SK-N-SH (cell line): ENCODE measurements around the gene ATP11A. TPM values are rescaled to one million over a fixed set of nuclear protein-coding genes. Genes with fewer than 3 reads are reported as not detected.

Experiments
- CTCF ChIA-PET: fragments of 300-600, 350-600 bp; formaldehyde crosslinking; extraction: SDS; loops from one replicate; lab custom pipeline; 2021; lab: Yijun Ruan, JAX
- POLR2A ChIA-PET: fragments of 350-600 bp; sonication (Branson Sonifier 250); formaldehyde crosslinking; extraction: SDS; loops from one replicate; lab custom pipeline; 2020; ENCODE audit warnings: antibody characterized with exemption, inconsistent platforms; lab: Yijun Ruan, JAX
- DNase-seq: peaks from one replicate; pipeline ENCODE4 v3.0.0; 2012
- H2AFZ ChIP-seq: fragments of 200-600 bp; sonication (generic); 2 replicates; pipeline ENCODE4 v1.8.1; 2016; ENCODE audit warnings: antibody characterized with exemption, mild to moderate bottlenecking, low read depth
- H3F3A ChIP-seq: fragments of 200-600 bp; sonication (generic); replicated peaks from 2 replicates; pipeline ENCODE3; 2016; ENCODE audit warnings: antibody characterized with exemption, mild to moderate bottlenecking; ENCODE audit not compliant: insufficient read depth
- H3K27ac ChIP-seq, 2 experiments: fragments of 200-500 bp in 1 of 2; fragments of 200-600 bp in 1 of 2; sonication (Bioruptor generic) in 1 of 2; sonication (generic), shearing (Covaris generic) in 1 of 2; 2 replicates each; pipeline versions ENCODE4 v1.5.1 to v1.6.1; 2014 to 2016; ENCODE audit warnings: low read depth in 2 of 2, inconsistent platforms in 1 of 2, low read length in 1 of 2, mild to moderate bottlenecking in 1 of 2, mixed read lengths in 1 of 2
- H3K27me3 ChIP-seq: fragments of 200-600 bp; sonication (generic), shearing (Covaris generic); 2 replicates; pipeline ENCODE4 v1.6.1; 2016; ENCODE audit warnings: mixed run types; ENCODE audit not compliant: insufficient read depth
- H3K36me3 ChIP-seq, 2 experiments: fragments of 200-500 bp in 1 of 2; fragments of 200-600 bp in 1 of 2; sonication (Bioruptor generic) in 1 of 2; sonication (generic) in 1 of 2; replicated peaks in 1 of 2; 2 replicates each; pipeline versions ENCODE3 to v1.5.1; 2014 to 2016; ENCODE audit warnings: low read length in 1 of 2, mild to moderate bottlenecking in 1 of 2; ENCODE audit not compliant: insufficient read depth in 2 of 2, control insufficient read depth in 1 of 2
- H3K4me1 ChIP-seq, 2 experiments: fragments of 200-500 bp in 1 of 2; fragments of 200-600 bp in 1 of 2; sonication (Bioruptor generic) in 1 of 2; sonication (generic), shearing (Covaris generic) in 1 of 2; 2 replicates each; pipeline versions ENCODE4 v1.5.1 to v1.6.1; 2014 to 2016; ENCODE audit warnings: low read depth in 1 of 2, low read length in 1 of 2, mixed run types in 1 of 2; ENCODE audit not compliant: insufficient read depth in 2 of 2, control insufficient read depth in 1 of 2
- H3K4me2 ChIP-seq: fragments of 200-600 bp; sonication (generic), shearing (Covaris generic); 2 replicates; pipeline ENCODE4 v1.6.1; 2017; ENCODE audit warnings: mixed run types
- H3K4me3 ChIP-seq, 2 experiments: fragments of 200-500 bp in 1 of 2; fragments of 200-600 bp in 1 of 2; sonication (Bioruptor generic) in 1 of 2; sonication (generic), shearing (Covaris generic) in 1 of 2; 2 replicates each; pipeline versions ENCODE4 v1.5.1 to v1.8.1; 2014 to 2016; ENCODE audit warnings: low read depth in 2 of 2, inconsistent platforms in 1 of 2, low read length in 1 of 2, mild to moderate bottlenecking in 1 of 2, mixed read lengths in 1 of 2, moderate library complexity in 1 of 2
- H3K79me2 ChIP-seq: fragments of 200-600 bp; sonication (generic); 2 replicates; pipeline ENCODE4 v1.8.1; 2017; ENCODE audit warnings: mild to moderate bottlenecking; ENCODE audit not compliant: insufficient read depth
- H3K9ac ChIP-seq: fragments of 200-600 bp; sonication (generic); 2 replicates; pipeline ENCODE4 v1.6.1; 2017; ENCODE audit warnings: mixed run types
- H3K9me2 ChIP-seq: fragments of 200-600 bp; sonication (generic); 2 replicates; pipeline ENCODE4 v1.6.1; 2017; ENCODE audit warnings: mixed run types
- H3K9me3 ChIP-seq: fragments of 200-600 bp; sonication (generic); 2 replicates; pipeline ENCODE4 v1.6.1; 2017; ENCODE audit warnings: mixed run types, mild to moderate bottlenecking, moderate library complexity
- H4K20me1 ChIP-seq: fragments of 200-600 bp; sonication (generic); 2 replicates; pipeline ENCODE4 v1.6.1; 2017; ENCODE audit warnings: mild to moderate bottlenecking, mixed run types; ENCODE audit not compliant: insufficient read depth
- CHD2 ChIP-seq: fragments of 150-350 bp; IDR thresholded peaks from 2 replicates; pipeline ENCODE4 v1.6.1; 2018; ENCODE audit warnings: low read length; ENCODE audit not compliant: partially characterized antibody
- CTCF ChIP-seq: fragments of 200-600 bp; sonication (generic); IDR thresholded peaks from 2 replicates; pipeline ENCODE4 v1.6.1; 2017; ENCODE audit warnings: antibody characterized with exemption, mild to moderate bottlenecking, moderate library complexity
- ELF1 ChIP-seq: IDR thresholded peaks from 2 replicates; pipeline ENCODE4 v1.4.0; 2012
- FOSL2 ChIP-seq: IDR thresholded peaks from 2 replicates; pipeline ENCODE4 v1.4.0; 2012; ENCODE audit warnings: low read depth, mild to moderate bottlenecking, moderate library complexity, borderline replicate concordance
- FOXJ3 ChIP-seq: sonication (generic); formaldehyde crosslinking; IDR thresholded peaks from 2 replicates; pipeline ENCODE4 v1.5.1; 2020; ENCODE audit warnings: mild to moderate bottlenecking, missing genetic modification reagents
- GATA2 ChIP-seq: sonication (generic); formaldehyde crosslinking; IDR thresholded peaks from 2 replicates; pipeline ENCODE4 v1.5.0; 2020; ENCODE audit warnings: mild to moderate bottlenecking, missing genetic modification reagents
- MEF2A ChIP-seq: IDR thresholded peaks from 2 replicates; pipeline ENCODE4 v1.4.0; 2012; ENCODE audit warnings: low read depth, borderline replicate concordance
- MXI1 ChIP-seq: IDR thresholded peaks from 2 replicates; pipeline ENCODE4 v1.6.1; 2012; ENCODE audit warnings: mild to moderate bottlenecking, low read depth, low read length, improper control_type of control experiment
- NRF1 ChIP-seq: IDR thresholded peaks from 2 replicates; pipeline ENCODE4 v1.6.1; 2012; ENCODE audit warnings: low read depth, mild to moderate bottlenecking, low read length
- POLR2AphosphoS5 ChIP-seq: IDR thresholded peaks from 2 replicates; pipeline ENCODE4 v1.6.1; 2012; ENCODE audit warnings: low read depth, low read length
- RAD21 ChIP-seq: IDR thresholded peaks from 2 replicates; pipeline ENCODE4 v1.6.1; 2012; ENCODE audit warnings: mild to moderate bottlenecking, low read length
- RXRA ChIP-seq: IDR thresholded peaks from 2 replicates; pipeline ENCODE4 v1.4.0; 2012; ENCODE audit warnings: low read depth, mild to moderate bottlenecking, borderline replicate concordance
- SIN3A ChIP-seq: IDR thresholded peaks from 2 replicates; pipeline ENCODE4 v1.6.1; 2012; ENCODE audit warnings: low read depth, mild to moderate bottlenecking, low read length, moderate library complexity, borderline replicate concordance
- TAF1 ChIP-seq: IDR thresholded peaks from 2 replicates; pipeline ENCODE4 v1.6.1; 2012; ENCODE audit warnings: low read depth, mild to moderate bottlenecking, low read length, moderate library complexity, borderline replicate concordance
- TCF12 ChIP-seq: IDR thresholded peaks from 2 replicates; pipeline ENCODE4 v1.4.0; 2012
- WGBS: methylation state at CpG from one replicate; pipeline ENCODE4 v1.1.6; 2017; ENCODE audit warnings: low lambda C conversion rate; 5-methylcytosine and 5-hydroxymethylcytosine counted together
- polyA plus RNA-seq, 3 experiments: library from polyadenylated mRNA; depleted of rRNA; stranded (reverse); fragments of >200 nt; gene quantifications; 2 replicates each; pipeline ENCODE4 v1.2.3, GENCODE V29; 2012
- TF ChIP-seq, protein P1 (sequence below): fragments of 150-350 bp; IDR thresholded peaks from 2 replicates; pipeline ENCODE4 v1.6.1; 2017; ENCODE audit warnings: antibody characterized with exemption, low read length, low read depth, borderline replicate concordance

The ATP11A gene
- polyA plus RNA-seq, 1 of the 3 experiments (the other 2 are of a cell fraction) = 4.1 TPM

DNA sequence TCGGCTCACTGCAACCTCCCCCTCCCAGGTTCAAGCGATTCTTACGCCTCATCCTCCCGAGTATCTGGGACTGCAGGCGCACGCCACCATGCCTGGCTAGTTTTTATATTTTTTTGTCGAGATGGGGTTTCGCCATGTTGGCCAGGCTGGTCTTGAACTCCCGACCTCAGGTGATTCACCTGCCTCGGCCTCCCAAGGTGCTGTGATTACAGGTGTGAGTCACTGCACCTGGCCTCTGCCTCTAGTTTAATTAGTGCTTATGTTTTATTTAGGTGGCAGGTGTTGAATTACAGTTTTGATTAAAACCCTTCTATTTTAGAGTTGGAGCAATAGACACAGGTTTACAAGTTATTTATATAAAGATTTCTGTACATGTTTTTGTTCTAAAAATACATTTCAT, 42.8 kb downstream of the ATP11A start:
- Histone ChIP-seq H2AFZ (no peak overlapping the region), H3K79me2 (no peaks in the 10 kb centered on the region), H3F3A (peaks cover 13% of the 10 kb centered on the region), H3K4me2 (no peak overlapping the region), H3K9me2 (no peaks in the 10 kb centered on the region), H3K4me3 (no peak overlapping the region), H3K27ac (no peak overlapping the region), H3K9ac (no peak overlapping the region), H3K27me3 (no peaks in the 10 kb centered on the region), H4K20me1 (no peaks in the 10 kb centered on the region), H3K9me3 (no peaks in the 10 kb centered on the region), H3K36me3 (no peaks in the 10 kb centered on the region), H3K4me1 (peaks cover 10 to 33% of the 10 kb centered on the region in 2 experiments; a peak in 3 of 4 replicates)
- 90% methylated on average over 10 of the region's 10 CpGs for WGBS
- POLR2A ChIA-PET = no interaction called here
- CTCF ChIA-PET = no interaction called here
- no peak for DNase-seq
- no peak for TF ChIP-seq TCF12
- no peak for TF ChIP-seq NRF1
- no peak for TF ChIP-seq CTCF
- TF ChIP-seq SIN3A = no peak
- no peak for TF ChIP-seq ELF1
- no peak for TF ChIP-seq CHD2
- TF ChIP-seq FOSL2 = no peak
- no peak for TF ChIP-seq MXI1
- no peak for TF ChIP-seq RAD21
- no peak for TF ChIP-seq POLR2AphosphoS5
- TF ChIP-seq, protein P1, sequence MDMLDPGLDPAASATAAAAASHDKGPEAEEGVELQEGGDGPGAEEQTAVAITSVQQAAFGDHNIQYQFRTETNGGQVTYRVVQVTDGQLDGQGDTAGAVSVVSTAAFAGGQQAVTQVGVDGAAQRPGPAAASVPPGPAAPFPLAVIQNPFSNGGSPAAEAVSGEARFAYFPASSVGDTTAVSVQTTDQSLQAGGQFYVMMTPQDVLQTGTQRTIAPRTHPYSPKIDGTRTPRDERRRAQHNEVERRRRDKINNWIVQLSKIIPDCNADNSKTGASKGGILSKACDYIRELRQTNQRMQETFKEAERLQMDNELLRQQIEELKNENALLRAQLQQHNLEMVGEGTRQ = no peak
- TF ChIP-seq FOXJ3 (CRISPR knock-in tag) = no peak
- TF ChIP-seq MEF2A = no peak
- no peak for TF ChIP-seq RXRA

DNA sequence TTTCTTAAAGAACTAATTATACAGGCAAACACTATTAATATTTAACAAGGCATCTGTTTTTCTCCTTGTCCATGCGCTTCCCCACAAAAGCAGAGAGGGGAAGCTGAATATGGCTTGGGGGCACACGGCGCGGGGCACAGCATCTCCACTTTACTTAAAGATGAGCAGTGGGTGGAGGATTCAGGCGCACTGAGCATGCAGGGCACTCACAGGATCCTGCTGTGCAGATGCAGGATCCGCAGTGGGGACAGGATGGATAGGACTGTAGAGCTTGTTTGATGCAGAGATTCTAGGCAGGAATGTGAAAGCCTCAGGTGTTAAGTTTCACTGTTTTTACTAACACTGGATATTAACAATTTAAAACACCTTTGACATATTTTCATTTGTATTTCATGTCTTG, 43.3 kb downstream of the ATP11A start:
- WGBS = 98% methylated on average over 6 of the region's 6 CpGs
- Histone ChIP-seq H3K9me3 (no peaks in the 10 kb centered on the region), H3F3A (peaks cover 13% of the 10 kb centered on the region), H2AFZ (no peak overlapping the region), H3K36me3 (no peaks in the 10 kb centered on the region), H3K79me2 (no peaks in the 10 kb centered on the region), H3K27ac (peak overlapping the region; percentile 42 to 58; a peak in 2 of 4 replicates), H3K4me3 (no peak overlapping the region), H3K9ac (no peak overlapping the region), H3K27me3 (no peaks in the 10 kb centered on the region), H3K9me2 (no peaks in the 10 kb centered on the region), H4K20me1 (no peaks in the 10 kb centered on the region), H3K4me2 (no peak overlapping the region), H3K4me1 (peaks cover 10 to 33% of the 10 kb centered on the region in 2 experiments; a peak in 3 of 4 replicates)
- TF ChIP-seq GATA2 (CRISPR knock-in tag) = no peak
- no peak for TF ChIP-seq TAF1
- ChIA-PET CTCF (interaction anchor here (0.8 kb wide), 1 partner anchor 9 kb away, joined by 3 read pairs; no protein-coding TSS in a partner anchor), POLR2A (no interaction called here)
- peak; percentile 66 for DNase-seq
